NK-92 treated with Interleukin-12 subunit alpha and Interleukin-12 subunit beta, amount 100 ng/mL, for 24 hours (cell line): ENCODE measurements around the gene ZFHX3.

Source experiments
- DNase-seq: peaks from one replicate; lab custom pipeline; 2025; lab: John Stamatoyannopoulos, UW

Gene ZFHX3

DNA sequence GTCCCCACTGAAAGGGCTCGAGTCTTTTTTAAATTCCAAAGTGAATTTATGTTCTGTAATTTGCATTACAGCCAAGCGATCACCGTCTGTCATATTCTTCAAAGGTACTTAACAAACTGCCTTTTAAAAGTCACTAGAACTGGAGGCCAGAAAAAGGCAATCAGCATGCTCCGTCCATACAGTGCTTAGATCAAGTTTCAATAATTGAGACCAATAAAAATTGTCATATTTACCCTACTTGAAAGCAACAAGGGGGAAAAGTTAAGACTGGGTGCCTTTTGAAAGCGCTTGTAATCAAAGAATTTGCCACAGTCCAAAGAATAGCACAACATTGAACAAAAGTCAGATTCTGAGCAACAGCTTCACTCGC, 9.0 kb upstream of the ZFHX3 start:
- DNase-seq = no peak

DNA sequence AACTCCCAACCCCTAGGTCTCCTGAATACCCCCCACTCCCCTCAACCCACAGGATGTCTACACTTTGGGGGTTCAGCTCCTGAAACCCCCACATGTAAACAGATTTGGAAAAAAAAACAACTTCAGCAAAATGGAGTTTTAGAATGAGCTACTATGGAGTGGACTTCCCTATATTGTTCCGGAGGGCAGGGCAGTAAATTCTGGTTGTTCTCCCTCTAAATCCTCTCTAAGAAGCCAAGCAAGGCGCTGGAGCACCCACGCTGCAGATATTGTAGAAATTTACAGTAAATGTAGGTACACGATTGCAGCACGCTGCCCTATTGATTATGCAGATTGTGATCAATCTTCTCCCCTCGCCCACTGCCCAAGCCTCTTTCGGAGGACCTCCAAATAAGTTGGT, 8.5 kb upstream of the ZFHX3 start:
- DNase-seq = no peak

DNA sequence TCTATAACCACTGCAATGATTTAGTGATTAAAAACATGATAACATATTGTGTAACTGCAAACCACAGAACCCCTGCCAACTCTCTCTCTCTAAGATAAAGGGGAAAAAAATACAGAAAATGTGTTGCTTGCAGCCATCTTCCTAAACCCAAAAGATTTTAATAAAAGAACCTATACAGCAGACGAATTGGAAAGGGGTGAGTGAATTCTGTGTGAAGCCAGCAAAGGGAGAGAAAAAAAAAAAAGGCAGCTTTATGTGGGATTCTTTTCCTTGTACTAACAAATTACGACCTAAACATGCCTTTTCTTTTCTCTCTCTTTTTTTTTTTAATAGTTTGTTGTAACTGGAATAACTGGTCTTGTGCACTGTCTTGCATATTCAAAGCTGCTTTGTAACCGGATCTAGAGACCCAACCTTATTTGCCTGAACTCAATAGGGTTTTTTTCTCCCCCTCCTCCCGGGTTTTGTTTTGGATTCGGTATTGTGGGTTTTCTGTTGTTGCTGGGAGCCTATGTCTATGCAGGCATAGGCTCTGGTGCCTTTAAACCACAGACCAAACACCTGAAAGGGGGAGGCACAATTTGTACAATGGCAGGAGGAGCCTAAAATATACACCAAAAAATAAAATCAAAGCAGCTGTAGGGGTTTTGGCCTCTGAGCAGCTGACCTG, 7.0 kb upstream of the ZFHX3 start:
- no peak for DNase-seq

DNA sequence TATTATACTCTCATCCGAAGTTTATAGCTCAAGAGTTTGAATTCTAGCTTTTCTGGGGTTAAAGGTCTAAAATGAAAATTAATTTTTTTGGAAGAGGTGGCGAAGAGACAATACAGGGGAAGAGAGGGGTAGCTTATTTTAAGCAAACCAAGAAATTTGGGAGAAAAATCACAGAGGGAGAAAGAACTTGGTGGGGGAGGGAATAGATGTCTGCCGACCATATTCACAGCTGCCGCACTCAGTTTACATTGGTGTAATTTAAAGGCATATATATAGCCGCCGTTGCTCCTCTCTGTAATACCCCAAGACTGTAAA, 6.5 kb upstream of the ZFHX3 start:
- no peak for DNase-seq

DNA sequence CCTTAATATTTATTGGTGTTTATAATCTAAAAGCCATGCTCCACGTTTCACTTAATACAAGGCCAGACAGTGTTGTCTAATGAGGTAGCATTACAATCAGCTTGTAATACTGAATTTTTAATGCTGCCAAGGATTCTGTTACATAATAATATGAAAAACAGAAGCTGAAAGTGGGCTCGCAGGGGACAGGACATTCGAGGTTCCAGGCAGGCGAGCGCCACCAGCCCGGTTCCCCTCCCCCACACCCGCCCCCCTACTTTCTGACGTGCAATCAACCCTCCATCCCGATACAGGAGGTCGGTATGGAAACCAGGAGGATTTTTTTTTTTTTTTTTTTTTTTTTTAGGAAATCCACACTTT, 6.2 kb upstream of the ZFHX3 start:
- no peak for DNase-seq

DNA sequence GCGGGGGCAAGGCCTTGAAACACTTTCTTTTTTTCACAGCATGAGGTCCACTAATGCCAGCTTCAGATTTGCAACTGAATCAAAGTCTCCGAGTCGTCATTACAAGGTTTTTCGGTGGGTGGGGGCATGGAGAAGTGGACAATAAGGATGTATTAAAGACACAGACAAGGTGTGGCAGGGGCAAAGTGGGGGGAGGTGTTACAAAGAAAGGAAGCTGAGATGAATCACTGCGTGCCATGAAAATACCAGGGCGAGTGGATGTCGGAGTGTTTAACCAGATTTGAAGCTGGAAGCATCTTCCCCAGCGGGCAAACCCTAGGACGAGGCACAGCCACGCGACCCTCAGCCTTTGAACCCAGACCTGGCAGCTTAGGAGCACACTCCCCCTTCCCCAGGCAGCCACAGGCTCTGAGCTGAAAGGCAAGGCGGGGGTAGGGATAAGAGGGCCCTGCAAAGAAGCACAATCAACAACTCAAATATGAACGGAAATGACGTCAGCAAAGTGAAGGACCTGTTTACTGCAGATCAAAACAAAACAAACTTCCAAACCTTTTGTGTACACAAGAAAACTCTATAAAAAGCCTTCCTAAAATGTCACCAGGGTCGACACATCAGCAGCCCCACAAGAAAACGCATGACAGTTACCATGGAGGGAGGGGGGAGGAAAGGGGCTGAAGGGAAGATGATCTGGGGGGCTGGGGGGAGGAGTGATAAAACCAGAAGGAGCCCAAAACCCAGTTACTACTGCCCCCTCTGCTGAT, 5.6 kb upstream of the ZFHX3 start:
- DNase-seq = no peak

DNA sequence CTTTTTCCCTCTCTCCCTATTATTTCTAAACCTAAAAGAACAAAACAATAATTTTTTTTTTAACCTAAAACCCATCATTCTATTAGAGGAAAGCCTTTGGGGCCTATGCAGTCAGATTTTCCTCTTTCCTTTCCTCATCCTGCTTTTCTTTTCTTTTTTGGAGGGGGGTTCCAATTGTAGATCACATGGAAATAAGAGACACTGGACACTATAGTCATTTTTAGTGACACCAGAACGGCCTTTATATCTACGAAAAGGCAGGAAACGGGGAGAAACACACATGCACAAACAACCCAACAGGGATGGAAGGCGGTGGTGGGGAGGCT, 5.1 kb upstream of the ZFHX3 start:
- no peak for DNase-seq

DNA sequence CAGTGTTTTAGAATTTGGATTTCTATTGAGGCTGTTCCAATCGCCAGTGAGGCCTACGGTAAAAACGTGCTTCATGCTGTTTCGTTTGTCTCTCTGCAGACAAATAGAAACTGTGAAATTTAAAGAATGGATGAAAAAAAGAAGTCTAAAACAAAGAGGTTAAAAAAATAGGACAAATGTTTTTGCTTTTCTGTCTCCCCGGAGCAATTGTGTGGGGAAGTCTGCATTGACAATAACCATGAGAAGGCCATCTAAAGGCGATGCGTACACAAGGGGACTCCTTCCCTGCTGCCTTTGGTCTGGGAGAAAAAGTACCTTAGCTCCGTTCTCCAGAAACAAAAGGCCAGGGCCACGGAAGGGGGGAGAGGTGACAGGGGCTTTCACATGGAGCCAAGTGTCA, 4.6 kb upstream of the ZFHX3 start:
- DNase-seq = no peak

DNA sequence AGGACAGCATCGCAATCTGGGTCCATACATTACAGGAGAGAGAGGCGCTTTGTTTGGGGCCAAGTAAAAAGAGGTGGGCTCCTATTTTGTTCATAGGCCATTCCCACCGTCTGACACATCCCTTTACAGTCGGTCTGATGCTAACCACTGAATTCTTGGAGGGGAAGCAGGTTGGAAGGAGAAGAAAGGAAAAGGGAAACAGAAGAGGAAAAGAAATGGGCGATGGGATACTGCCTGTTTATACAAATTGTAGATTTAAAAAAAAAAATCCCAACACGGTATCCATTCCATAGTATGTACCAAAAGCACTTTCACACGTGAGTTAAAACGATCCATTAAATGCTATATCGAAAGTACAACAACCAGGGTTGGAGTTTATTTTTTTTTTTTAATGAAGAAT, 4.0 kb upstream of the ZFHX3 start:
- no peak for DNase-seq

DNA sequence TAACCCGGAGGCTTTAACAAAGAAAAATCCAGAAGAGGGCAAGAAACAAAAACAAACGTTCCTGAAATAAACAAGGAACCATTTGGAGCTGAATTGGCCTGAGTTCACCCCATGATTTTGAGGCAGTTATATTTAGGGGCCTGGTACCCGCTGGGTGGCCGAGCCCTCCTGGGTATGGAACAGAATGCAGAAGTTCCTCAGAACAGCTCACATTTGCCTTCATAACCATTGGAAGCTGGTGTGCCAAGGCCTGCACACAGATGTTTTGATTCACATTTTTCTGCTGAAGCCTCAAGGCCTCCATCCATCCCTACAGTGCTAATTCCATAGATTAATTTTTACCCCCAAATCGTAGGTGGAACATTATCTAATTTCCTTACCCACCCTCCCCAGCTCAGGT, 3.3 kb upstream of the ZFHX3 start:
- DNase-seq = no peak

DNA sequence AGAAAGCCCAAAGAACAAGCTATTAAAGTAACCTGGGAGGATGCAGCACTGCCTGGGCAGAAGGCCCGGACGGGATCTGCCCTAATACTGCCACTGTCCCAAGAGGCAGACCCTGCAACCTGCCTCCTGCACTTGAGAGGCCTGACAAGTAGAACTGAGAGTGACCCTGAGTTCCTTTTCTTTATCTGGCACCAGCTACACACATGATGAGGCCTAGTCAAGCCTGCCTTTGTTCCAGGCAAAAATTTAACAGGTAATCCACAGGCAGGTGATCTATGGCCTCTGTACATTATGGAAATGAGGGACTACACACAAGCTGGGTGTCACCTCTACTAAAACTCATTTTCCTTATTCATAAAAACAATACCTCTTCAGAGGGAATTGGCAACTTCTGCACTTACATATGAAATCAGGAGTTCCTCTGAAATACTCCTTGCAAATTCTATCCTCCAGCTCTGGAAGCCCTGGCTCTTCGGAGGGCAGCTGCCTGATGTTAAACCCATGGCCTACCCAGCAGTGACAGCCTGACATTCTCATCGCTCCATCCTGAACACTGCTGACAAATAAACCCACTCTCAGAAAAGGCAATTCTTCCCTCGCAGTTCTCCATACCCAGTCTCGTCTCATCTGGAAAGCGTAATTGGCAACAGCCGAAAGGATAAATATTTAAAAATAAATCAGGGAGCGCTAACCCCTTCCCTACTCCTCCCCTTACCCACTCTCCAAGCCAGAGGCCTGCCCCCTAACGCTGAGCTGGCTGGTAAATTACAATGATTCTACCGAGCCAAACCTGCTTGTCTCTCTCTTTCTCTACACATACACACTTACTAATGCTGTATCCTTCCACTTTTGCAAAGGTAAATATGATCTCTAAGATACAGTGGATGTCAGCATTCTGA, 2.5 kb upstream of the ZFHX3 start:
- no peak for DNase-seq

DNA sequence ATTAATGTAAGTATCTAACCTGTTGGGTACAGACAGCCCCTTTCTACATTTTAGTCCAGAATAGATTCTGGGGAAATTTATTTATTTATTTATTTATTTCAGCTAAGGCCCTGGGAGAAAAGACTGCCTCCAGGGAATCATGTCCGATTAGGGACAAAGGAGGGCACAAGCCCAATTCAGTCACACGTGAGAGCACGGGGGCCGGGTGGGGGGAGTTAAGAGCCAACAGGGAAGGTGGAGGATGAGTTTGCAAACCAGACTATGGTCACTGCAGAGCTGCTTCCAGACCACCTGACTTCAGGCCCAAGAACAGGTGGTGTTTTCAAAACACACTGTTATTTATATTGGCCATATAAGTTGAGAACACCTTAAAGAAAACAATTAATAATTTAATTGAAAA, 1.6 kb upstream of the ZFHX3 start:
- DNase-seq = no peak

DNA sequence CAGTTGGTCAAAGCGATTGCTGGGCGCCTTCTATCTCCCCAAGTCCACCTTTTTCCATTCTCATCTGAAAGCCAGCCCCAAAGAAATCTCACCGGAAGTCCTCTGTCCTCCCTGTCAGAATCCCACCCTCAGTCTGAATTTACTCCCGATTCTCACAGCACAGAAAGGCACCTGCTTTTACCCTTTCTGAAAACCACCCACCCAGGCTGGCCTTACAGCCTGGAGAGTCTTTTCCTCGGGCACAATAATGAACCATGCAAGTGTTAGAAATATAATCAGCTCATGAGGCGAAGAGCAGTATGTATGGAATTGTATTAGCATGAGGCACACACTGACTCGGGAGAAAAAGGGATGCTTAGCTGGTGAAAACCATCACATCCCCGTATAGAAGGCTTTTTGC, 1.2 kb upstream of the ZFHX3 start:
- DNase-seq = no peak

DNA sequence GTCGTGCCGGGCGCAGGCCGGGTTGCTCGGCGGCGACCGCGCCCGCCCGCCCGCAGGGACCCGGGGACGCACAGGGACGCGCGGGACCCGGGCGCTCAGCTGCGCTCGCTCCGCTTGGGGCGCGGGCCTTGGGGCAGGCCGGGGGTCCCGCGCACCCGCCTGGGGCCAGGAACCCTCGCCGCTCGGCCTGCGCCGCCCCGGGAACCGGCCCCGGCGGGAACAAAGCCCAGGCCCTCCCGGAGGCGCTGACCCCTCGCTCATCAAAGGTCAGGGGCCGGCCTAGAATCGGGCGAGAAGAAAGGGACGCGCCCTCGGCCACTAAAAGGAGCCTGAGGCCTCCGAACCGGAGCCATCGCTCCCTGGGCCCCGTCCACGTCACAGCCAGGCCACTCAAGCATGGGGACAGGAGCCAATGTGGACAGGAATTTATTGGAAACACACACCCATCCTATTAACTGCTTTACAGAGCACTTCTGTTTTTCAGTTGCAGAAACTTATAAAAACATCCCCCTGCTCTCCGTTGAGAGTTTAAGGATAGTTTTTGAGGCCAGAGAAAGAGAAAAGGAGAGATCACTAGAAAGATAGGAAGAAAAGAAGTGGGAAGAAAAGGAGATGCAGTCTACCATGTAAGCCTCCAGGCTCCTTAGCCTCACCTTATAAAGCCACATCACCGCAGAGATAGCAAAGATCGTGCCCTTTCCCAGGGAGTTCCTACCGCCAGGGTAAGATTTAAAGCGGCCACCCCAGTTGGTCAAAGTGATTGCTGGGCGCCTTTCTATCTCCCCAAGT, 558 bp upstream of the ZFHX3 start:
- DNase-seq = no peak

DNA sequence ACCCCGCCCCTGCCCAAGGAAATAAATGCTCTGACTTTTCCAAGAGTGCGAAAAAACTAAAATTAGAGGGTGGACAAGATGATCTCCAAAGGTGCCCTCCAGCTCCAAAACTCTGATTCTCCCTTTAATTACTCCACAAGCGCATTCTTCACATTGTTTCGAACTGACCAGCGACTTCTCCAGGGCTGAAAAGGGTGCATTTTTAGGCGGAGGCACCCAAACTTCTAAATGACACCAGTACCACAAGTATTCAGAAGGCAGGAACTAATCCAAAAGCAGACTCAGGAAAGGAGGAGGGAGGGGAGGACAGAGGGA, 750 bp downstream of the ZFHX3 start:
- no peak for DNase-seq

DNA sequence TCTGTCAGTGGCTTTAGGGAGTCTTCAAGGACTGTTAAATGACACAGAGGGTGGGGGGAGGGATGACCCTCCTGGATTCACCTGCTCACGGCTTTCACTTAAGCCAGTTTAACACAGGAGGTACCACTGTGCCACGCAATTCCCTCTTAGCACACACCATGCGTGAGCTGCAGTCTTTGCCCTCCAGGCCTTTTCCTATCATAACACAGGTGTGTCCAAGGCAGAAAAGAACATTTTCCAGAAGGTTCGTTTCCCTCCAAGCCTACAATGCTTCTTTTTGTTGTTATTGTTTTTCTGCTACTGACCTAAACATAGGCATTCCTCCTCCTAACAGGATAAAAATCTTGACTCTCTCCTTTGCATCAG, 1.1 kb downstream of the ZFHX3 start:
- DNase-seq = no peak

DNA sequence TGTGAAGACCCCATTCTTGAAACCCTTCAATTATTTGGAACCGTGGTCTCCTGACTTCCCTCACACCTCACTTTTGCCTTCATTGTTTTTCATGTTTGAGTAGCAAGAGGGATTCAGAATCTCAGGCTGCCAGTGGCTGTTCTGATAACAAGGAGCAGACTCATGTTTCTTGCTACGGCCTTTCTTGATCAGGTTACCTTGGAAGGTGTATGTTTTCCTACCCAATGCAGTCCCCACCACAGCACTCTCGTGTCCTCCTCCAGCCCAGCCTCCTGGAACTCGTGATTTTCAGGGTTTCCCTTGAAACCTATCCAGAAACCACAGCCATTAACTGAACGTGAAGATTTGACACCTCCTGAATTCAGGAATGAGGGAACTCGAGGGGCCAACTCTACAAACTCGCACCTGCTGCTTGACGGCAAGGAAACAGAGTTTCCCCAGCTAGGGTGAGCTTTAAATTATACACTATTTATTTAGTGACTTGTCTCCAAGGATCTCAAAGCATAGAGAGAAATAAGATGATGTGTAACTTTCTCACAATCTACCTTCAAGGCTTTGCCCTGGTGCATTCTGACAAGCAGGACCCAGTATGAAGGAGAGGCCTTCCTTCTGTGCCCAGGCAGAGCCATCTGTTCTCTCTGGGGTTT, 1.6 kb downstream of the ZFHX3 start:
- DNase-seq = no peak

DNA sequence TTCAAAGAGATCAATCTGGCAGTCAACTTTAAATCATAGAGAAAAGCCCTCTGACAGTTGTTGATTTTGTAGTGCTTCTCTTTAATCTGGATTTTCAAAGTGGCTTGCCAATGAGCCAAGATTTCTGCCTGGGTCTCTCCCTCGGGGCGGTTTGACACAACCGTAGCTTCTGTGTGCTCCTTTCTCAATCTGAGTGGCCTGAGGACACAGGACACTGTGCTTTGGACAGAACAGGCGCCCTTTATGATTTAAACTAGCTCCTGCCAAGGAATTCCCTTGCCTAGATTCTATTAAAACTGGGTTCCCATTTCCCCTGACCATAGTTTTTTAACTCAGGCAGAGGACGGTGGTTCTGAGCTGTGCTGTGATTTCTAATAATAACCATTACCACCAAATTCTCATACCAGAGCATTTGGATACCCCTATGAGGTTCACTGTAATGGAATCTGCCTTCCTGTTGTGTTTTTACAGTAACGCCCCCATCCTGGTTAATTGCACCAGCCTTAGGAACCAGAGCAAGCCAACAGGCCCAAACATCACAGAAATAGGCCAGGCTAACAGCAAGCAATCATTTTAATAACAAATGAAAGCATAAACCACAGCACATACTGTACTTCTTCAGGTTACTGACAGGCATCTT, 4.0 kb downstream of the ZFHX3 start:
- no peak for DNase-seq

DNA sequence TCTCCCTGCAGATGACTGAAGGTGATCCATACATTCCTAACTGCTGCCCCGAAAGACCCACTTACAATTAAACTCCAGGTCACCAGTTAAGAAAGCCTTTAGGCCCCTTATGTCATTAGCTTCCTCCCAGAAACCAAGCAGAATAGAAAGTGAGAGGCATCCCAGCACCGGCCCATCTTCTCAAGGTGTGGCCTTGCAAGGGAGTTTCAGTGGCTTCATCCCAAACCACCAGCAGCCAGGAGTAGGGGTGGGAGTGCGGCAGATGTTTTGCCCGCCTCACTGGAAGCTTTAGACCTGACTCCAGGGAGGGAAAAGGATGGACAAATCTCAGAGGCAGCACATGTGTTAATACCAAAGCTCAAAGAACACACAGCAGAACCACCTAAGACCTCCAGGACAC, 5.1 kb downstream of the ZFHX3 start:
- DNase-seq = no peak

DNA sequence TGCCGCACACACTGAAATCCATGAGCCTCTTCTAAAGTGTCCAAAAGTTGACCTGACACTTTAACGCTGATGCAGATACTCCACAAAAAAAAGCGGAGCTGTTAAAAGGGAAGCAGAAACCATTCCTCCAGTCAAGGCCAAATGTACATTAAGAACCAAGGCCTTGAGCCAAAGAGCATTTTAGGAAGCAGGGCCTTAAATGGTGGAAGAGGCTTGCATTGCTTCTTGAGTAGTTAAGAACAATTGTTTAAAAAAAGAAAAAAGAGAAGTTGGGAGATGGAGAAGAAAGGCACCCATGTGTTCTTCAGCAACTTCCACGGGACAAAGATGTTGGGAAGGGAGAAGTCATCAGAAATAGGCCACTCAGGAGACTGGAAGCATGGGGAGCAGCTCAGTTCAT, 6.3 kb downstream of the ZFHX3 start:
- no peak for DNase-seq

DNA sequence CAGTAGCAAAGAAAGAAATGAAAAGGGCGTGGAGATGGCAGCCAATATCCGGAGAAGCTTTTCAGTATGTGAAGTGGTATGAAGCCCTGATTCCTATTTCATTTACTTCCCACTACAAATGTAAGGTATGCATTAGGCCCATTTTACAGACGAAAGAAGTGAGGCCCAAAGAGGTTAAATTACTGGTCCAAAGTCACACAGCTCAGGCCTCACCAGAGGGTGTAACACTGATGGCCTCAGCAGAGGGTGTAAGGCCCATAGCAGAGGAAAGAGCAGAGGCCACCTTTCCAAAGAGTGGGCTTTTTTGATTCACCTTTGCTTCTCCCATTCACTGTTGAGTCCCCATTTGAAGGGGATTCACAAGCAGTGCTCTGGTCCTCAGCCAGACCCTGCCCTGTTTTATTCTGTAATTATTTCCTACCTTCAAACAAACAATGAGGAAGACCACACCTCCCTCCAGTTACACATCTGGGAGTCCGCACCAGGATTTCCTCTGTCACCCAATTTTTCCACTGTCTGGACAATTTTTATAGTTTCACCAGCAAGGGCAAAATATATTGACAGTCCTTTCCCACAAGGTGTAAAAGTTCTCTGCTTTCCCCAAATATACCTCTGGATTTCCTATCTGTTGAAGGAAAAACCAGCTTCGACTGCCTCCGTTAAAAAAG, 7.1 kb downstream of the ZFHX3 start:
- no peak for DNase-seq
